Measurements from ENCODE around the gene SEMA3E. TPM values are rescaled to one million over a fixed set of nuclear protein-coding genes. Genes with fewer than 3 reads are reported as not detected.
"Not testable (repeated sequence)": the region's sequence is repeated elsewhere in the genome, so short reads cannot be mapped to it uniquely, and the experiment has no call there.

SEMA3E gene
- total RNA-seq, 1 donor from 2014 or later = 0.70 TPM

DNA sequence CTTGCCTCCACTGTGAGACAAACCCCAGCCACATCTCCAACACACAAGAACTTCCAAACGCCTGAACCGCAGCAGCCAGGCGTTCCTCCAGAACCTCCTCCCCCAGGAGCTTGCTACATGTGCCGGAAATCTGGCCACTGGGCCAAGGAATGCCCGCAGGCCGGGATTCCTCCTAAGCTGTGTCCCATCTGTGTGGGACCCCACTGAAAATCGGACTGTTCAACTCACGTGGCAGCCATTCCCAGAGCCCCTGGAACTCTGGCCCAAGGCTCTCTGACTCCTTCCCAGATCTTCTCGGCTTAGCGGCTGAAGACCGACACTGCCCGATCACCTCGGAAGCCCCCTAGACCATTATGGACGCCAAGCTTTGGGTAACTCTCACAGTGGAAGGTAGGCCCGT lies 187.1 kb downstream of the SEMA3E start:
- intact Hi-C loops (cut with DNase I); DNase-seq (ENCODE audit: low spot score): not testable (repeated sequence)

DNA sequence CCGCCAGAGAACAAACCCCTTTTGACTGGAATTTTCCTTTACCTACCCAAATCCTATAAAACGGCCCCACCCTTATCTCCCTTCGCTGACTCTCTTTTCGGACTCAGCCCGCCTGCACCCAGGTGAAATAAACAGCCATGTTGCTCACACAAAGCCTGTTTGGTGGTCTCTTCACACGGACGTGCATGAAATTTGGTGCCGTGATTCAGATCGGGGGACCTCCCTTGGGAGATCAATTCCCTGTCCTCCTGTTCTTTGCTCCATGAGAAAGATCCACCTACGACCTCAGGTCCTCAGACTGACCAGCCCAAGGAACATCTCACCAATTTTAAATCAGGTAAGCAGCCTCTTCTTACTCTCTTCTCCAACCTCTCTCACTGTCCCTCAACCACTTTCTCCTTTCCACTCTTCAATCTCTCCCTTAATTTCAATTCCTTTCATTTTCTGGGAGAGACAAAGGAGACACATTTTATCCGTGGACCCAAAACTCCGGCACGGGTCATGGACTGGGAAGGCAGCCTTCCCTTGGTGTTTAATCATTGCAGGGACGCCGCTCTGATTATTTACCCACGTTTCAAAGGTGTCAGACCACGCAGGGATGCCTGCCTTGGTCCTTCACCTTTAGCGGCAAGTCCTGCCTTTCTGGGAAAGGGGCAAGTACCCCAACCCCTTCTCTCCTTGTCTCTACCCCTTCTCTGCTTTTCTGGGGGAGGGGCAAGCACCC lies 188.8 kb downstream of the SEMA3E start:
- DNase-seq (ENCODE audit: low spot score); intact Hi-C loops (cut with DNase I): not testable (repeated sequence)

DNA sequence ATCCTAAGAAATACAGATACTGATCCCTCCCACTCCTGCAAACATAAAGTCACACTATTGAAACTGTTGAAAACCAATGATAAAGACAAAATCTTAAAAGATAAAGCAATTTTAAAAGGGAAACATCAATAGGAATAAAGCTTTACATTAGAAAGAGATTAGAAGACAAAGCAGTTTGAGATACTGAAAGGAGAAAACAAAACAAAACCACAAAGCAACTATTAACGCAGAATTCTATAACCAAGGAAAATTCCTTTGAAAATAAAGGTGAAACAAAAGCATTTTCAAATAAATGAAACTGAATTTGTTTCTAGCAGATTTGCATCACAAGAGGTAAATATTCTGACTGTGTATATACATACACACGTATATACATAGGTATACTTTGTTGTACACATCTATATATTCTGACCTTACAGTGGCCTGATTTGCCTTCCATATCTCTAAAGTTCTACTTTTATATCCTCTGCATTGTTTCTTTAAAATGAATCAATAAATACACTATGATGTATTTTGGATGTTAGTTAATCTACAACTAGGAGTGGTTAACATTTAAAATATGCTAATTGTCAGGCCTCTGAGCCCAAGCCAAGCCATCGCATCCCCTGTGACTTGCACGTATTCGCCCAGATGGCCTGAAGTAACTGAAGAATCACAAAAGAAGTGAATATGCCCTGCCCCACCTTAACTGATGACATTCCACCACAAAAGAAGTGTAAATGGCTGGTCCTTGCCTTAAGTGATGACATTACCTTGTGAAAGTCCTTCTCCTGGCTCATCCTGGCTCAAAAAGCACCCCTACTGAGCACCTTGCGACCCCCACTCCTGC lies 189.6 kb downstream of the SEMA3E start:
- intact Hi-C loops (cut with DNase I); DNase-seq (ENCODE audit: low spot score): not testable (repeated sequence)

DNA sequence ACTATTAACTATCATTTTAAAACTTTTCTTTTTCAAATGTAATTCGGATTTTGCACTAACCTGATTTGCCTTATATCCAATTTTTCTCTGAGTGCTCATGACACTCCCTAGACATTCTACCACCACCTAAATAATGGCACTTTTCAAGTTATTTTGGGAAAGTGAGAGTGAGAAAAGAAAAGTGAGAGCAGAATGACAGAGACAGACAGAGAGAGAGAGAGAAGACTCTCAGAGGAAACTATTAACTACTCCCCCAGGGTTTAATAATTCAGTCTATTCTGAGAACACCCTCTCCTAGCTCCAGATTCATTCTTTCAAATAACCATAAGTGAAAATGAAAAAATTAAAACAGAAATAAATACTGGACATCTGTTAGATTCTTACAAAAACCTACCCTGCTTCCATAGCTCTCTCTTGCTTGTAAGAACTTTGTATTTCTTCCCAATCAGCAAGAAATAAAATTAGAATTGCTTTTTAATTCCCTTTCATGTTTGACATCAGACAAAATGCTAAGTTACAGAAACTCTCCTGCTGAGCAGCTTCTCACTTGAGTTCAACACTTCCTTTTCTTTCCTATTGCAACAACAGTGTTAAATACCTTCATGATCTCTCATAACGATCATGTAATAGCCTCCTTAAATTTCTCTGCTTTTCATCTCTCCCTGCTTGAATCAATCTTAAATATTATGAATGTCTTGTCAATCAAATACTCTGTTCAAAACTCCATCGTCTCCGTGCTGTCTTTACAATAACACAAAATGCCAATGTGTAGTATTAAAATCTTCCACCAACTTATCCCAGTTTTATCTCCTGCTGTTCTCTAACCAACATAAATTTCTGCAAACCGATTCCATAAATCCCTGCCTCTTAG lies 191.7 kb downstream of the SEMA3E start:
- intact Hi-C loops (cut with DNase I) = no loop called here
- DNase-seq (ENCODE audit: low spot score) = no peak

DNA sequence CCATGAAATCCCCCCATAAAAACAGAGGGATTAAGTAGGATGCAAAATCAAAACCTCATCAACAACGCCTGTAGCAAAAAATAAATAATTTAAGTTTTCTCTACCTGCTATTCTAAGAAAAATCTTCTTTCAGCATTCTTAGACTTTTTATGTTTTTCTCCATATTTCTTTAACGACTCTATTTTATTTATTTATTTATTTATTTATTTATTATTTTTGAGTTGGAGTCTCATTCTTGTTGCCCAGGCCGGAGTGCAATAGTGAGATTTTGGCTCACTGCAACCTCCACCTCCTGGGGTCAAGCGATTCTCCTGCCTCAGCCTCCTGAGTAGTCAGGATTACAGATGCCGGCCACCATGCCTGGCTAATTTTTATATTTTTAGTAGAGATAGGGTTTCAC lies 192.5 kb downstream of the SEMA3E start:
- intact Hi-C loops (cut with DNase I) = no loop called here
- DNase-seq (ENCODE audit: low spot score) = no peak

DNA sequence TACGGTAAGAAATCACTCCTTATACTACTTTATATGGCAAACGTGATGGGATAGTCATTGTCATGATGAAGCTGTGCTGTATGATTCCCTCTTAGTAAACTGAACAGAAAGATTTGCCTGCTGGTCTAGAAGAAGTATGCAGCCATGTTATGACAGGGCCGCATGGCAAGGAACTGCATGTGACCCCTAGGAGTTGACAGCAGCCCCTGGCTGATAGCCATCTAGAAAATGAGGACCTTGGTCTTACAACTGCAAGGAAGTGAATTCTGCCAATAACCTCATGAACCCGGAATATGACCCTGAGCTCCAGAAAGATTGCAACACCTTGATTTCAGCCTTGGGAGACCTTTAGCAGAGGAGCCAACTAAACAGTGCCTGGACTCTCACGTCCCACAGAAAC lies 193.3 kb downstream of the SEMA3E start:
- no peak for DNase-seq (ENCODE audit: low spot score)
- intact Hi-C loops (cut with DNase I) = no loop called here

DNA sequence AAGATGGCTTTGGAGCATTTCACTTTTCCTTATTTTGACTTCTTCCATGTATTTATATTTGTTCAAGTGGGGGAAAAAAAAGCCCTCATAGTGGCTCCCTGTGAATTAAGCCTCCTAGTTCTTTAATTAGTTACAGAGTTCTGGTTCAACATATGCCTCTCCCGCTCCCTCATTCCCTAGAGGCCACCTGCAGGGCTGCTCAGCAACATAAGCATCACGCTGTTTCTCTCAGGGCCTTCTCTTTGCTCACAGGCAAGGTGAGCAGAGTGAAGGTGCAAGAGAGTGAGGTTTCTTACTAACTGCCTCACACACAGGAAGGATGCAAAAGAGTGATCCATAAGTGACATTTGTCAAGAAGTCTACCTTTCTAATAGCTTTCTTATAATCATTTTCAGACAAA lies 196.7 kb downstream of the SEMA3E start:
- no peak for DNase-seq (ENCODE audit: low spot score)
- intact Hi-C loops (cut with DNase I) = no loop called here

DNA sequence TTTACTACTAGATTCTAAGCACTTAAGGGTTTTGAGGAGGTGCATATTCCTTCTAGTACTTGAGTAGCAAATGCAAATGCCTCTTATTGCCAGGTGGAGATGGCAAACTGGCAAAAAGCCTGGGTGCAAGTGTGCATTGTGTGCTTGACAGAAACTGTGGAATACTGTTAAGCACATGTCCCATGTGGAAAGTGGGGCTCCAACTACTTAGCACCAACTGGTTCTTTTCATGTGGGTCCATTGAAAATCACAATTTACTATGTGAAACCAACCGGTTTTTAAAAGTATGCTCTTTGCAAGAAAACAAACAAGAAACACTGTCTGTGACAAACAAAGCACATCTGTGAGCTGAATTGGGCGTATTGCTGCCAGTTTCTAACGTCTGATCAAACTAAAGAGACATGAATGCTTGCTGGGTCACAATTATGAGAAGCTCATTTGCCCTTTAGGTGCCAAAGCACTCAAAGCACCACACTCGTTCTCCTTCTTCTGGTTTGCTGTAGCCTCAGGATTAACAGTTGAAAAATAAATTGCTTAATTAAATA lies 197.4 kb downstream of the SEMA3E start:
- DNase-seq (ENCODE audit: low spot score) = no peak
- intact Hi-C loops (cut with DNase I) = no loop called here

DNA sequence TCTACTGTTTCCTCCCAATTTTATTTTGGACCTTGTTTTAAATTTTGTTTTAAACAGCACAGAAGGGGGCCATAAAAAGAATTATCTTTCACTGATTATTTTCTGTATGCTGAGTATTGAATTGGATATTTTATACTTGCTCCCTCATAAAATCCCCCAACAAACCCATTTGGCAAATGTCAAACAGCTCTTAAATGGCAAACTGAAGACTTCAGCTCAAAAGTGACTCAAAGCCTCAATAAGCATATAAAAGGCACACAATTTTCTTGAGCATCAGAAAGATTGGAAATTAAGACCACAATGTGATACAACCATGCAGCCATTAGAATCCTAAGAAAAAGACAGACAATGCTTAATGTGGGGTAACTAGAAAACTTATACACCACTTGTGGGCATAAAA lies 199.2 kb downstream of the SEMA3E start:
- no peak for DNase-seq (ENCODE audit: low spot score)
- intact Hi-C loops (cut with DNase I) = no loop called here

DNA sequence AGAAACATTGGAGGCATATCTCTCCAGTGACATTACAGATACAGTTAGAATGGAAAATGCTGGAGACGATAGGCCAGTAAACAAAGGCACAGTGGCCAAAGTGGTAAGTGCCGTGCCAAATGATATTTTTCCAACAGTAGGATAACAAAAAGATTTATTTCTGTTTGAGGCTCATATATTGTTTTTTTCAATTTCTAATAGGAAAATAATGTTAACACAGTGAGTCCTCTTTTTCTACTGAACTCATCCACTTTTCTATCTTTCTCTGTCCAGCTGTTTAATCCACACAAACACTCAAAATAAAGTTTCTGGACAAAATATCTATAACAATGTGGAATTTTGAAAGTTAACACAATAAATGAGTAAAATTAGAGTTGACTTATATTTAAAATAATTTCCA lies 201.3 kb downstream of the SEMA3E start:
- intact Hi-C loops (cut with DNase I) = no loop called here
- no peak for DNase-seq (ENCODE audit: low spot score)

DNA sequence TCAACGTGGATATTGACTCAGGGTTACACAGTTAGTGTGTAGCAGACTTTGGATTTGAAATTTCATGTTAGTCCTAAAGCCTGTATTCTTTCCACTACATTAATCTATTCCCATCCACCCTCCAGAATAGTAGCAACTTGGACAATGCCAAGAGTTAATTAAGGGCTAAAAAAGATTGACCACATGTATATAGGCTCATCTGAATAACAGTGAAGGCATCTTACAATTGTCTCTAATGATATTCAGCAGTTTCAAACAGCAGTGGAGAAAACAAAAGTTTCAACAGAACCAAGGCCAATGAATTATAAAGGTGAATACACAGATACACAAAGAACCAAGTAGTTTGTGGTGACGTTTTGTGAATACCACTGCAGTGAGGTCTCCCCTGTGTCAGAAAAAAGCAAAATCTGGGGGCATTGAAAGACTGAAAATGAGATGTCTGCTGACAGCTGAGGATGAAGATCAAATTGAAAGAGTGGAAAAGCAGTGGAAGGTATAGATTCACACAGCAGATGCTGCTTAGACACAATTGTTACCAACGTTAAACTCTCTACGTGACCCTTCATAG lies 202.8 kb downstream of the SEMA3E start:
- intact Hi-C loops (cut with DNase I) = no loop called here
- DNase-seq (ENCODE audit: low spot score) = no peak

DNA sequence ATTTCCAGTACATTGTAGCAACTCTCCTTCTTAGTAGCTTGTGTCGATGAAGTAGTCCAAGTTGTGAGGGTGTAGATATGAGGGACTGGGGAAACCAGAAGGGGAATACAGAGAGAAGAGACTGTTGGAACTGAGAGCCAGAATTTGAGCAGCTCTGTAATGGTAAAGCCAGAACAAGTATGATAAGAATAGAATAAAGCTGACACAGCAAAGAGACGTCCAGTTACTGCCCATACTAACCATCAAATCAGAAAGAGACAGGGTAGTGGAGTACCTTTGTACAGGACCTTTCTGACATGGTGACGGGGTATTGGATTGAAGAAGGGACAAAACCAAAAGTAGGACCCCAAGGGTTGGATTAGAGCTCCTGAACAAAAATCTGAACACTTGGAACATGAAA lies 206.0 kb downstream of the SEMA3E start:
- intact Hi-C loops (cut with DNase I) = no loop called here

DNA sequence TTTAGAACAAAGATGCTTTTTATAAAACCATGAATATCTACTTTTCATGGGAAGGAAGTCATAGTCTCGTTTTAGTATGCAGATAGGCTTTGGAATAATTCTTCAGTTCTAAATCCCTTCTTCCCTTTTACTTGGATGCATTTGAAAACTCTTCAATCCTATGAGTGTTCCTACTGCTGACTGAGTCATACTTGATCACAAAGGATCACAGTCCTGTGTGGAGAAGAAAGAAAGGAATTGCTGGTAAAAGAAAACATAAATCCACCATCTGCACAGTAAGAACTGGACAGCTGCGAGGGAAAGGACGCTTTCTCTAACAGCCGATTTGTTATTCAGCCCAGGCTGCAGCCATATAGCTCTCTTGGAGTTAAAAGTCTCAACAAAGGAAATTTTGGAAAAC lies 209.9 kb downstream of the SEMA3E start:
- DNase-seq (ENCODE audit: low spot score) = no peak
- intact Hi-C loops (cut with DNase I) = no loop called here

More for the DNA sequence above, 206.0 kb downstream of the SEMA3E start:
- DNase-seq (ENCODE audit: low spot score) = no peak

DNA sequence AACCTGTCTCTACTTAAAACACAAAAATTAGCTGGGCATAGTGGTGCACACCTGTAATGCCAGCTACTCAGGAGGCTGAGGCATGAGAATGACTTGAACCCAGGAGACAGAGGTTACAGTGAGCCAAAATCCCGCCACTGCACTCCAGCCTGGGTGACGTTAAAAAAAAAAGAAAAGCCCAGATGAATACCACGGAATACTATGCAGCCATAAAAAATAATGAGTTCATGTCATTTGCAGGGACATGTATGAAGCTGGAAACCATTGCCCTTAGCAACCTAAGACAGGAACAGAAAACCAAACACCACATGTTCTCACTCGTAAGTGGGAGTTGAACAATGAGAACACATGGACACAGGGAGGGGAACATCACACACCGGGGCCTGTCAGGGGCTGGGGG lies 218.7 kb downstream of the SEMA3E start:
- intact Hi-C loops (cut with DNase I); DNase-seq (ENCODE audit: low spot score): not testable (repeated sequence)

DNA sequence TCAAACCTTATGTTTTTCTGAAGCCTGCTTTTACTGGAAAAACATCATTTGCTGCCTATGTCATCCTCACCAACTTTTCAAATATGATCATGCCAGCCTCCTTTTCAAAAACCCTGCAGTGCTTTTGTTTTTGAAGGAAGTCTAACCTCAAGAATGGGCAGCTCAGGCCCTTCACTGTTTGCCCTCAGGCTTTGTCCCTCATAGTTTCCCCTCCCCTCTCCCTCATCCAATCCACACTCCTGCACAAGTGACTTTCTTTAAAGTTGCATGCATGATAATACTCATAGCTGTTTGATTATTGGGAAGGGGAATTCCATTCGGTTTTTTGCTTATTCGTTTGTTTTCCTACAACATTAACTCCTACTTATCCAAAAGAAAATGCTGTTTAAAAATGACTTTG lies 219.4 kb downstream of the SEMA3E start:
- intact Hi-C loops (cut with DNase I) = no loop called here
- no peak for DNase-seq (ENCODE audit: low spot score)

DNA sequence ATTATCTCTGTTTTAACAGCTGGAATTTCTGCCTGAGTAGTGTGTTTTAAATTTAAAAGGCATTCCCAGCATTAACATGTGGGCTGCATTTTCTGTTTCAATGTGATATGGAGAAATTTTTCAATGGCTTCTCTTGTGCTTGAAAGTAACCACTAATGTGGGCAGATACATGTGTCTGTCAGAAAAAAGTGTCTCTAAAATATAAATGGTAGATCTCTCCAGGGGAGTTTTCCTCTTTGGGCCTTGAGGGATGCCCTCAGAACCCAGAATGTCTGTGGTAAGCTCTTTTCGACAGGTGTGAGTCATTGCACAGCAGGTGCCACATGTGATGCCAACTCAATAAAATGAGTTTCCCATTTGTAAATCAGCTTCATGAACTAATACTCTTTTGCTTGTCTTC lies 221.1 kb downstream of the SEMA3E start:
- DNase-seq (ENCODE audit: low spot score) = no peak
- intact Hi-C loops (cut with DNase I) = no loop called here

DNA sequence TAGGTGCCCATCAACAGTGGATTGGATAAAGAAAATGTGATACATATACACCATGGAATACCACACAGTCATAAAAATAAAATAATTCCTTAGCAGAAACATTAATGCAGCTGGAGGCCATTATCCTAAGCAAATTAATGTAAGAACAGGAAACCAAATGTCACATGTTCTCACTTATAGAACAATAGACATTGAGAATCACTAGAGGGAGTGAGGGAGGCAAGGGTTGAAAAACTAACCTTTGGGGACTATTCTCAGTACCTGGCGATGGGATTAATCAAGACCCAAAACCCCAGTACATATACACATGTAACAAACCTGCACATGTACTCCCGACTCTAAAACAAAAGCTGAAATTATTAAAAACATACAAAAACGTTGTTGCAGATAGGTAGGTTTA lies 222.6 kb downstream of the SEMA3E start:
- intact Hi-C loops (cut with DNase I) = no loop called here
- no peak for DNase-seq (ENCODE audit: low spot score)

DNA sequence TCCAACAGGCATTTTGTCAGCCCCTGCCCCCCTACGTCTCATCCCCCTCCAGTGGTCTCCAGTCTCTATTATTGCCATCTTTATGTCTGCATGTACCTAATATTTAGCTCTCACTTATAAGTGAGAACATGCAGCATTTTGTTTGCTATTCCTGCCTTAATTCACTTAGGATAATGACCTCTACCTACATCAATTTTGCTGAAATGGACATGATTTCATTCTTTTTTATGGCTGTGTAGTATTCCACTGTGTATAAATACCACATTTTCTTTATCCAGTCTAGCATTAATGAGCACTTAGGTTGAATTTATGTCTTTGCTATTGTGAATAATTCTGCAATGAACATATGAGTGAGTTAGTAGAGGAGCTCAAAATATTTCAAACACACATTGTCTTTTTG lies 229.9 kb downstream of the SEMA3E start:
- intact Hi-C loops (cut with DNase I) = no loop called here
- DNase-seq (ENCODE audit: low spot score) = no peak

DNA sequence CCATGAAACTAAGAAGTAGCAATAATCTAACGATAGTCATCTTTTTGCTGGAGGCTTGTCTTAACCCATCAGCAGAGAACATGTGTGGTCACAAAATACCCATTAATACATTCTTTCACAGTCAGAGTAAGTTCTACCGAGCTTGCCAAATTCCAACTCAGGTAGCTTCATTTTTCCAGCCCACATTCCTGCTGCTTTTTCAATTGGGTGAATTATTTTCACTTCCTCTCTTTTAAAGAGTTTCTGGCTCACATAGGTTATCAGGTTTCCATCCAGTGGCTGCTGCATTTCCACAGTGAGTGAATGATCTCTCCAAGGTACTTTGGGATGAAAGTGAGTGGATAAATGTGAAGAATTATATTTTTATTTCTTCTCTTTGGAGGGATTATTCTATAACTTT lies 233.1 kb downstream of the SEMA3E start:
- intact Hi-C loops (cut with DNase I) = no loop called here

DNA sequence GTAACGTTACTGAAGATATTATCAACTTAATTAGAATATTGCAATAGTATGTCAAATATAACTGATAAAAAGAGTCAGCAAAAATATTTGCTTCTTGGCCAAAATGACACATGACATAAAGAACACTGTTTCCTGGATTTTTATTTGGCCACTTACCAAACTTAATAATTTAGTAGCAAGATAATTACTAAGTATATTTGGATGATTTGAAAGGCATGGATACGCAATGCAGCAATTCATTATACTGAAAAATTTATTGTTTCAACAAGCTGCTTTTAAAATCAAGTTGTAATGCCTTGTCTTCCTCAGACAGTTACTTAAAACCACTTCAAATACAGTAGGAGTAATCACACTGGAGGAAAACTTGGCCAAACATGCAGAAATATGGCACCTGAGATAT lies 234.0 kb downstream of the SEMA3E start:
- intact Hi-C loops (cut with DNase I) = loop anchor here (5.0 kb wide), 1 partner anchor 232 kb away; the partner anchor contains the start of gene SEMA3E
- no peak for DNase-seq (ENCODE audit: low spot score)

More for the DNA sequence above, 233.1 kb downstream of the SEMA3E start:
- DNase-seq (ENCODE audit: low spot score) = no peak

Measured in cardiac septum (tissue), 1 donor.